ENCODE results near the gene PPP1R7. TPM values are rescaled to one million over a fixed set of nuclear protein-coding genes. Genes with fewer than 3 reads are reported as not detected.
A peak's percentile ranks its signal among the peaks of the same experiment; 100 is the strongest.

The PPP1R7 gene
- total and polyA plus RNA-seq, 9 donors = 21.9 to 120 (median 46.9) TPM

DNA sequence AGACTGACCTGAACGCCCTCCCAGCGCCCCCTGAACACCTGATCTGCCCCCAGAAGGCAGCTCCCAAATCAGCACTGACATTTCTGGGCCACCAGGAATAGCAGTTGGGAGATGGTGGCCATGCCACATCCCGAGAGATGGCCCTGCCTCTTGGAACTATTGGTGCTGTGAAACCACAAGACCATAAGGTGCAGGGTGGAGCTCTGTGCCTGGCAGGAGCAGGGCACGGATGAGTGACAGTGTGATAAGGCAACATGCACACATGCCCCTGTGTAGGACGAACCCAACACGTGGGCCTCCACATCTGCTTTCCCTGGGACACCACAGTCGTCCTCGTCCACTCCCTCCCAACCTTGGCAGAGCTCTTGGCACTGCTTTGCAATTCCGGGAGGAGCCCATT lies 65.2 kb downstream of the PPP1R7 start:
- Histone ChIP-seq H3K4me1 (ENCODE audit: insufficient read depth) (no peaks in the 10 kb centered on the region), H3K4me3 (no peak overlapping the region), H3K27me3 (no peaks in the 10 kb centered on the region), H3K27ac (no peak overlapping the region), H3K36me3 (no peaks in the 10 kb centered on the region), H3K9me3 (no peaks in the 10 kb centered on the region)
- 58 to 64% (median 63%) methylated on average over 9 of the region's 9 CpGs for WGBS, 3 donors
- intact Hi-C loops (cut with DNase I) = no loop called here
- no peak for DNase-seq
- TF ChIP-seq EP300 (IDR thresholded peaks at IDR 0.05) (no peak), POLR2A (IDR thresholded peaks at IDR 0.05) (no peak)
- TF ChIP-seq, protein P1, sequence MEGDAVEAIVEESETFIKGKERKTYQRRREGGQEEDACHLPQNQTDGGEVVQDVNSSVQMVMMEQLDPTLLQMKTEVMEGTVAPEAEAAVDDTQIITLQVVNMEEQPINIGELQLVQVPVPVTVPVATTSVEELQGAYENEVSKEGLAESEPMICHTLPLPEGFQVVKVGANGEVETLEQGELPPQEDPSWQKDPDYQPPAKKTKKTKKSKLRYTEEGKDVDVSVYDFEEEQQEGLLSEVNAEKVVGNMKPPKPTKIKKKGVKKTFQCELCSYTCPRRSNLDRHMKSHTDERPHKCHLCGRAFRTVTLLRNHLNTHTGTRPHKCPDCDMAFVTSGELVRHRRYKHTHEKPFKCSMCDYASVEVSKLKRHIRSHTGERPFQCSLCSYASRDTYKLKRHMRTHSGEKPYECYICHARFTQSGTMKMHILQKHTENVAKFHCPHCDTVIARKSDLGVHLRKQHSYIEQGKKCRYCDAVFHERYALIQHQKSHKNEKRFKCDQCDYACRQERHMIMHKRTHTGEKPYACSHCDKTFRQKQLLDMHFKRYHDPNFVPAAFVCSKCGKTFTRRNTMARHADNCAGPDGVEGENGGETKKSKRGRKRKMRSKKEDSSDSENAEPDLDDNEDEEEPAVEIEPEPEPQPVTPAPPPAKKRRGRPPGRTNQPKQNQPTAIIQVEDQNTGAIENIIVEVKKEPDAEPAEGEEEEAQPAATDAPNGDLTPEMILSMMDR (IDR thresholded peaks at IDR 0.05) = no peak

DNA sequence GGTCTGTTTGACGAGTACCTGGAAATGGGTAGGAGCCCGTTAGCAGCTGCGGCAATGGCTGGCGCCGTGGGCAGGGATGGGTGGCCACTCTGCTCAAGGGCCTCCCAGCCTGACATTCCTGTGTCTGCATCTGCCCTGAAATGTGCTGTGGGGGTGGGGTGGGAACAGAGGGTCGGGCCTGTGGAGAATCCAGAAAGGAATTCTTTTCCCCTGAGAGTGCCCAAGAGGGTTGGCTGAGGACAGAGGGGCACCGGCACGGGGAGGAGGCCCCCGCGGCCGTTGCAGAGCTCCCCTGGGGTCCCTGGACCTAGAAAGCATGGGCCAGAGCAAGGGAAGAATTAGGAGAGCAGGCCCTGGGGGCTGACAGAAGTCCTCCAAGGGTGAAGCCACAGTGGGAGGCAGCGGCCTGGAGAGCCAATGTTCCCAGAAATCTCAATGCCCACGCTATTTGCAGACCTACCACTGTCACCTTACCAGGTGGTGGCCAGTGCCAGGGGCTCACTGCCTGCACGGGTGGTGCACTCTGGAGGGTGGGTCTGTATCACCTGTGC lies 66.0 kb downstream of the PPP1R7 start:
- no peak overlapping the region for H3K27ac ChIP-seq
- TF ChIP-seq EP300 (IDR thresholded peaks at IDR 0.05) (no peak), POLR2A (IDR thresholded peaks at IDR 0.05) (no peak)
- TF ChIP-seq, protein P1 (IDR thresholded peaks at IDR 0.05) = no peak
- H3K36me3 ChIP-seq = no peaks in the 10 kb centered on the region
- no peak for DNase-seq
- H3K9me3 ChIP-seq = no peaks in the 10 kb centered on the region
- H3K4me3 ChIP-seq = no peak overlapping the region
- no peaks in the 10 kb centered on the region for H3K4me1 ChIP-seq (ENCODE audit: insufficient read depth)
- intact Hi-C loops (cut with DNase I) = no loop called here
- H3K27me3 ChIP-seq = no peaks in the 10 kb centered on the region
- WGBS, 3 donors = 55 to 60% (median 56%) methylated on average over 13 to 14 of the region's 14 CpGs

DNA sequence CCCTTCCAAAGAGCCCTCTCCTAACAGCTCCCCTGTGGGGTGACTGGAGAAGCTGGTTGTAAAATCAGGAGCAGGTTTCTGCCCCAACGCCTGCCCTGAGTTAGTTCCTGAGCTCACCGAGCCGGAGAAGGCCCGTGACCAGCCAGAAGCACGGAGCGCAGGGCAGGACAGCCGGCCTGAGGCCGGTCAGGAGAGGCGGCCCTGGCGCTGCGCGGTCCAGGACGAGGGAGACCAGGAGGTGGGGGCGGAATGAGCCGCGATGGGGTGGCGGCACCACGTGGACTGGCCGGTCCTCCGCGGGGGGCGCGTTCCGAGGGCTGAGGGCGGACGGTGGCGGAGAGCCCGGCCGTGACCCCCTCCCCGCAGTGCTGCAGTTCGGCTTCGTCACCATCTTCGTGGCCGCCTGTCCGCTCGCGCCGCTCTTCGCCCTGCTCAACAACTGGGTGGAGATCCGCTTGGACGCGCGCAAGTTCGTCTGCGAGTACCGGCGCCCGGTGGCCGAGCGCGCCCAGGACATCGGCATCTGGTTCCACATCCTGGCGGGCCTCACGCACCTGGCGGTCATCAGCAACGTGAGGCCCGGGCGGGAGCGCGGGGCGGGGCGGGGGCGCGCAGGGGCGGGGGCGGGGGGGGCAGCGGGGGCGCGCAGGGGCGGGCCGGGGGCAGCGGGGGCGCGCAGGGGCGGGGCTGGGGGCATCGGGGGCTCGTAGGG lies 67.2 kb downstream of the PPP1R7 start:
- Histone ChIP-seq H3K9me3 (no peaks in the 10 kb centered on the region), H3K4me1 (ENCODE audit: insufficient read depth) (no peaks in the 10 kb centered on the region), H3K36me3 (no peaks in the 10 kb centered on the region), H3K4me3 (peak overlapping the region; percentile 45), H3K27me3 (no peaks in the 10 kb centered on the region), H3K27ac (peak overlapping the region; percentile 80 to 94)
- intact Hi-C loops (cut with DNase I) = no loop called here
- 0 to 1% (median 1%) methylated on average over 41 to 64 of the region's 77 CpGs for WGBS, 3 donors
- peak; percentile 40 for TF ChIP-seq POLR2A (IDR thresholded peaks at IDR 0.05)
- TF ChIP-seq EP300 (IDR thresholded peaks at IDR 0.05) = no peak
- TF ChIP-seq, protein P1 (IDR thresholded peaks at IDR 0.05) = peak in 2 of 3 donors; percentile 24 to 42
- peak; percentile 74 to 85 (median 81) for DNase-seq

DNA sequence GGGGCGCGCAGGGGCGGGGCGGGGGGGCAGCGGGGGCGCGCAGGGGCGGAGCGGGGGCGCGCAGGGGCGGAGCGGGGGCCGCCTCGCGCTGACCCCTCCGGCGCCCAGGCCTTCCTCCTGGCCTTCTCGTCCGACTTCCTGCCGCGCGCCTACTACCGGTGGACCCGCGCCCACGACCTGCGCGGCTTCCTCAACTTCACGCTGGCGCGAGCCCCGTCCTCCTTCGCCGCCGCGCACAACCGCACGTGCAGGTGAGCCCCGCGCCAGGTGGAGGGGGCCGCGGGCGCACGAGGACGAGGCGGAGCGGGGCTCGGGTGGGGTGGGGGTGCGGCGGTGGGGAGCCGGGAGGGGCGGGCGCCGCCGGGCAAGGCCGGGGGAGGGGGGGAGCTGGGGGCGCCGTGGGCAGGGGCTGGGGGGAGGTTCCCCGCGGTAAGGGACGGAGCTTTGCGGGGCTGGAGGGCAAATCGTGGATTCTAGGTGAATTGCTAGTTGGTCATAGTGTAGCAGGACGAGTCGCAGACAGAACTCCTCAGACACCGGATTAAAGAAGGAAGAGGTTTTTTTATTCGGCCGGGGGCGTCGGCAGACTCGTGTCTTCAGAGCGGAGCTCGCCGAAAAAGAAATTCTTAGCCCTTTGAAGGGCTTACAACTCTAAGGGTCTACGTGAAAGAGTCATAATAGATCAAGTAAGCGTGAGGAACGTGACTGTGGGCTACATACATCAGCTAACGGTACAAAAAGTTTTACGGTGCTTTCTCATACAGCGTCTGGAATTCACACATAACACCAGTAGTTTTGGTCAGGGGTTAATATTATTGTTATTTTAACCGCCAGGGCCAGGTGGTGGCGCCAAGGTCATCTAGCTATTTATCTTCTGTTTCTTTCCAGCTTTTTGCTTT lies 68.1 kb downstream of the PPP1R7 start:
- no peaks in the 10 kb centered on the region for H3K9me3 ChIP-seq
- intact Hi-C loops (cut with DNase I) = no loop called here

More for the DNA sequence above, 68.1 kb downstream of the PPP1R7 start:
- H3K4me1 ChIP-seq (ENCODE audit: insufficient read depth) = no peaks in the 10 kb centered on the region
- TF ChIP-seq, protein P1 (IDR thresholded peaks at IDR 0.05) = no peak
- no peak for TF ChIP-seq POLR2A (IDR thresholded peaks at IDR 0.05)
- TF ChIP-seq EP300 (IDR thresholded peaks at IDR 0.05) = no peak
- H3K27ac ChIP-seq = peak overlapping the region; percentile 49 to 82
- H3K27me3 ChIP-seq = no peaks in the 10 kb centered on the region
- no peaks in the 10 kb centered on the region for H3K36me3 ChIP-seq
- DNase-seq = peak; percentile 56 to 80 (median 73)
- H3K4me3 ChIP-seq = peak overlapping the region; percentile 59
- WGBS, 3 donors = 1% methylated on average over 52 to 75 of the region's 83 CpGs
